Kidney glomerular epithelial cell (primary cell): ENCODE measurements around the gene RADIL.

ENCODE experiments used
- DNase-seq: peaks from one replicate; lab custom pipeline; 2025; lab: John Stamatoyannopoulos, UW

Gene RADIL

DNA sequence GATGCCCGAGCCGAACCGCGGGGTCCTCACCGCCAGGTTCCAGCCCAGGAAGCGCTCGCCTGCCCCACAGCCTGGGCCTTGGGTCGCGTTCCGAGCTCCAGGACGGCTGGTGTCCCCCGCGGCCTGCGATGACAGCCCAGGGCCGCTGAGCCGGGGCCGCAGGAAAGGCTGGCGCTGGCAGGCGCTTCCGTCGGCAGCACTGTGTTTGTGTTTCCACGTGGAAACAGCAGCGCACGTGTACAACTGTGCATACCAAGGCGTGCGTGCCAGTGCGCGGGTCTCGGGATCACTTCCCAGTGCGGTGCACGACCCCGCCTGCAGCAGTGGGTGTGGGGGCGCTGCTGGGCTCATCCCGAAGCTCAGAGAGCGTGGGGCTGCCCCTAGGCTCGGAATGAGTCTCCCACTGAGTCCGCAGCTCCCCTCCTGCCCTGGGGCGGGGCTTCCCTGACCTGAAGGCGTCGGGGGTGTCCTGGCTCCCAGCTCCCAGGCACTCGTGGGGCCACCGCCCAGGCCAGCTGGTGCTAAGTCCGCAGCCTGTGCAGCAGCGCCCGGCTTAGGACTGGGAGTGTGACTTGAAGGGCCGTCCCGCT lies 90.9 kb downstream of the RADIL start:
- DNase-seq, result no peak

DNA sequence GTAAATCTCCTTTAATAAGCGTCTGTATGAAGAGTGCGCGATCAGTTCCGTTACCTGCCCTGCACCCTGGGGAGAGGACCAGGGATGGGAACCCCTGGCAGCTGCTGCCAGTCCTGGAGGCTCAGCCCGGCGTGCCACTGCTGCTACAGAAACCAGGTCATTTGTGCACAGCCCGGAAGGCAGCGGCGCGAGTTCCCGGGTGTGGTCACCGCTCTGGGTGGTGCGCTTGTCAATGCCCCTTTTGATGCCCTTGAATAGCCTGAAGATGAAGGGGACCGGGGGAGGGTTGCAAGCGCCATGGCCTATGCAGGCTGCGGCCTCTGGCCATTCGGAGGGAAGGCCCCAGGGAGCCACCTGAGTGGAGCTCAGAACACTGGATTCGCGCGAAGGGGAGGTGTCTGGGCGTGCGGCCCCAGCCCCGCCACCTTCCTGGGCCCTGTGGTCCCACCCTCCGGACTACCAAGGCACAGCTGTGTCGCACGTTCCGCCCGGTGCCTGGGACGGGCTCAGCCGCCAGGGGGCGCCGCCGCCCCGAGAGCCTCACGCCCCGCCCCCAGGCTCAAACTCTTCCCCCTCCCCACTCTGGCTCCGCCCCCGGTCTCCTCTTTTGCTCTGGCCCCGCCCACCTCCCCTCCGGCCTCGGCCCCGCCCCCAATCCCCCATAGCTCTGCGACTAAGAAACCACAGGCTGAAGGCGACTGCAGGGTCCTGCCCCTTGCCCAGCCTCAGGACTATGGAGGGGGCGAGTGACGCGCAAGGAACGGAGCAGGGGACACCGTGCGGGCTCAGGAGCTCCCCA lies 91.6 kb downstream of the RADIL start:
- peak; percentile 2 for DNase-seq

- no peak for DNase-seq
Observed at GRCh38 chr7:4791101-4791737, 92.3 kb downstream of the RADIL start.

GRCh38 chr7:4790516-4790991 lies 93.0 kb downstream of the RADIL start:
- no peak for DNase-seq

DNA sequence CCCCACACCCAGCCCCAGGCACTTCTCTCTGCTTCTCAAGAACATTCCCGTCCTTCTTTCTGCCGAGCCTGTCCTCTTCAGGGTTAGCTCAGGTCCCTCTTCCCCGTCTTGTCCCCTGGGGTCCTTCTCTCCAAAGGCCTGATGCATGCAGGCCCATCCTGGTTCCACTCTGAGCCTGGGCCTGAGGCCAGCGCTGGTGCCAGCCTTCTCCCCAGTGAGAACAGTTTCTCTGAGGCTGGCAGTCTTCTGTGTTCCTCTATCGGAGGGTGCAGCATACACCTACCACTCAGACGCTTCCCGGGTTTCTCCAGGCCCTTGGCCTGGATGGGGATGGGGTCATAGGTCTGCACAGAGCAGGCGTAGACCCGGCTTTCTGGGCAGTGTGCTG lies 93.4 kb downstream of the RADIL start:
- DNase-seq, result no peak

- no peak for DNase-seq
Observed at GRCh38 chr7:4789194-4790077, 94.1 kb downstream of the RADIL start.

DNA sequence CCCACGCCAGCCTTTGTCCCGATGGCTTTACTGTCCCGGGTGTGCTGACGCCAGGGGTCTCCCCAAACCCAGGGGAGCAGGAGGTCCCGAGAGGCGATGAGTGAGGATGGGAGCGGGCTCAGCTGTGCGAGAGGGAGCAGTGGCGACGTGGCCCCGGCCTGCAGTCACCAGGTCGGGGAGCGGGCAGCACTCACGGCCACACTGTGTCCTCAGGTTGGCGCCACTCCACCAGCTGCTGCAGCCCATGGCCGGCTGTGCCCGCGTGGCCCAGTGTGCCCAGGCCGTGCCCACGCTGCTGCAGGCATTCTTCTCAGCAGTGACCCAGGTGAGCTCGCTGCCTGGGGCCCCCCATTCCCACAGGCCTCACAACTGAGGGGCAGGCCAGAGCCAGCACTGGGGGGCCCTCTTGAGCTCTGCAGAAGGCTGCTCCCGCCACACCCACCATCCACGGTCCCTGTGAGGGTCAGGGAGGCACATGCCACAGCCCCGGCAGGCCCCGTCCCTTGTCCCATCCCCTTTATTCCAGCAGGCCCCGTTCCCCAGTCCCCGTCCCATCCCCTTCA lies 94.8 kb downstream of the RADIL start:
- DNase-seq, result no peak

GRCh38 chr7:4787947-4788626 lies 95.4 kb downstream of the RADIL start:
- no peak for DNase-seq

GRCh38 chr7:4787541-4787940 lies 96.0 kb downstream of the RADIL start:
- DNase-seq, result no peak

- no peak for DNase-seq
Observed at GRCh38 chr7:4786015-4786414, 97.5 kb downstream of the RADIL start.

- no peak for DNase-seq
Observed at GRCh38 chr7:4785371-4785770, 98.1 kb downstream of the RADIL start.

DNA sequence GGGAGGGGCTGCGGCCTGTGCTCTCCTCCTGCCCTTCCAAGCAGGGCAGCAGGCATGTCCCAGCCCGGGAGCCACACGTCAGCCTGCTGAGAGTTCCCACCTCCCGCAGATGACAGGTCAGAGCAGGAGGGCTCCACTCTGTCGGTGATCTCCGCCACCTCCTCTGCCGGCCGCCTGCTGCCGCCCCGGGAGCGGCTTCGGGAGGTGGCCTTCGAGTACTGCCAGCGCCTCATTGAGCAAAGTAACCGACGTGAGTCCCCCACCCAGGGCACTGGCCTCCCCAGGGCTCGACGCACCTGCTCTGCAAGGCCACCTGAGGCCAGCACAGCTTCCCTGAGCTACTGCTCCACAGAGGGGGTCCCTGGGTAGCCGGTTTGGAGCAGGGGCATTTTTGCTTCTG lies 98.7 kb downstream of the RADIL start:
- no peak for DNase-seq

DNA sequence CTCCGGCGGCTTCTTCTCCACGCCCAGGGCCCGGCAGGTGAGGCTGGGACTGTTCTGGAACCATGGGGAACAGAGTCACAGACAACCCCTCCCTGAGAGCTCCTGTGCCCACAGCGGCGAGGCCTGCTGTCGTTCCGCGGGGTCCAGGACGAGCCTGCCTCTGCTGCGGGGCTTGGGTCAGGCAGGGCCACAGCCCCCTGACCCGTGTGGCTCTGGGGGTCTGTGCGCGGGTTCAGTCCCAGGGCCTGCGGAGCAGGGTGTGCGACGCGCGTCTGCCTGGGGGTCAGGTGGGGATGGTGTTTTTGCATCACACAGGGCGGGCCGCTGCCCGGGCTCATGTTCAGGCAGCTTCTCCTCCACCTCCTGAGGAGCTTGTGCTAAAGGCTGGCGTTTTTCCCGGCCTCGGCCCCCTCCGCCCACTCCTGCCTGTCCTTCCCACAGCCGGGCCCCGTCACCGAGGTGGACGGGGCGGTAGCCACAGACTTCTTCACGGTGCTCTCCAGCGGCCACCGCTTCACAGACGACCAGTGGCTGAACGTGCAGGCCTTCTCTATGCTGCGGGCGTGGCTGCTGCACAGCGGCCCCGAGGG lies 99.7 kb downstream of the RADIL start:
- no peak for DNase-seq

GRCh38 chr7:4783292-4783652 lies 100.2 kb downstream of the RADIL start:
- no peak for DNase-seq

- DNase-seq, result no peak
Observed at GRCh38 chr7:4782333-4783291, 100.9 kb downstream of the RADIL start.

DNA sequence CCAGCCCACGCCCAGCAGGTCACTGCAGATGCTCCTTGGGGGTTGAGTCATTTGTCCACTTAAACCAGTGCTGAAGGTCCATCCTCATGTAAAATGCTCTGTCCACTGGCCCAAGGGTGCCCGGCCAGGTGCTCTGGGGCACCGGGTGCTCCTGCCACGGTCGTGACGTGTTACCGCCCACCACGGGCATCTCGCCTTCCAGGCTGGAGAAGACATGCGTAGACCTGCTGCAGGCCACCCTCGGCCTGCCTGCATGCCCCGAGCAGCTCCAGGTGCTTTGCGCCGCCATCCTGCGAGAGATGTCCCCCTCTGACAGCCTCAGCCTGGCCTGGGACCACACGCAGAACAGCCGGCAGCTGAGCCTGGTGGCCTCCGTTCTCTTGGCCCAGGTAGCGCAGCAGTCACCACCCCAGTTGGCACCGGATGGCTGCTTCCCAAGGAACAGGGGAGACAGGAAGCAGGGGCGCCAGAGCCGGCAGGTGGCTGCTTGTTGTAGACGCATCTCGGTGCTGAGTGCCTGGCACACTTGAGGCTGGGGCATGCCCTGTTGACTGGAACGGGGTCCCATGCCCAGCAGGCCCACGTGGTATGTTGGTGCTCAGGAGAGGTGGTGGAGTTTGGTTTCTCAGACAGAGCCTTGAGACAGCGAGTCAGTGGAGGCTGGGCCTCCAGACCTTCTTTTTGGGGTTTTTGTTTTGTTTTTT lies 102.0 kb downstream of the RADIL start:
- DNase-seq, result no peak

- no peak for DNase-seq
Observed at GRCh38 chr7:4779118-4779517, 104.4 kb downstream of the RADIL start.

DNA sequence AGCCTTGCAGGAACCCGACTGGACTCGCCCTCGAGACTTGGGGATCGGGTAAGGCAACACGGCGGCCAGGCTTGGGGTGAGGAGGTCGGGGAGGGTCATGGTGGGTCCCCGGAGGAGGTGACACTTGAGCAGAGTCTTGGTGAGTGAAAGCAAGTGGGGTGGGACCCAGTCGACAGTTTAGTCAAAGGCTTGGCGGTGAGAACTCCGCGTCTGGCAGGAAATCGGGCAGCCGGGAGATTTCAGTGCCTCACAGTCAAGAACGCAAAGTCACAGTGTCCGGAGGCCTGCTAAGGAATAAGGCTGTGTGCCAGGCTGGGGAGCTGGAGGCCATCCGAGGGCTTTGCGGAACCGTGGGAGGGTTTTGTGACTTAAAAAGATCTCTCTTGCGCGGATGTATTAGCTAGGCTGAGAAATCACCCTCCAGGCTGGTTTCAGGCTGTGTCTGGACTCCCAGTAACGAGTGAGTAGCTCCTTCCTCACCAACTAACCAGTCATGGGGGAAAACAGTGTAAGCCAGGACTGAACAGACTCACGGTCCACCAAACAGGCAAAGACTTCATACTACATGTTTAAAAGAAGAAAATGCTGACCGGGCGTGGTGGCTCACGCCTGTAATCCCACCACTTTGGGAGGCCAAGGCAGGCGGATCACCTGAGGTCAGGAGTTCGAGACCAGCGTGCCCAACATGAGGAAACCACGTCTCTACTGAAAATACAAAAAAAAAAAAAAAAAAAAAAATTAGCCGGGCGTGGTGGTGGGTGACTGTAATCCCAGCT lies 107.5 kb downstream of the RADIL start:
- peak; percentile 43 for DNase-seq
